Testis (tissue), 2 donors: Measurements from ENCODE around the gene MAD2L2.

Source experiments
- POLR2A ChIP-seq: fragments of 450-650 bp; IDR thresholded peaks from one replicate; pipeline ENCODE4 v1.6.1; 2017; ENCODE audit warnings: antibody characterized with exemption, mild to moderate bottlenecking, moderate library complexity
- TF ChIP-seq, protein P1 (sequence below), 3 experiments: fragments of 450-650 bp in 2 of 3; fragments of 200-600 bp in 1 of 3; sonication (generic) in 1 of 3; IDR thresholded peaks; one replicate each; pipeline ENCODE4 v1.5.1; 2016 to 2019; ENCODE audit warnings: antibody characterized with exemption in 3 of 3, mild to moderate bottlenecking in 2 of 3, moderate library complexity in 1 of 3

DNA sequence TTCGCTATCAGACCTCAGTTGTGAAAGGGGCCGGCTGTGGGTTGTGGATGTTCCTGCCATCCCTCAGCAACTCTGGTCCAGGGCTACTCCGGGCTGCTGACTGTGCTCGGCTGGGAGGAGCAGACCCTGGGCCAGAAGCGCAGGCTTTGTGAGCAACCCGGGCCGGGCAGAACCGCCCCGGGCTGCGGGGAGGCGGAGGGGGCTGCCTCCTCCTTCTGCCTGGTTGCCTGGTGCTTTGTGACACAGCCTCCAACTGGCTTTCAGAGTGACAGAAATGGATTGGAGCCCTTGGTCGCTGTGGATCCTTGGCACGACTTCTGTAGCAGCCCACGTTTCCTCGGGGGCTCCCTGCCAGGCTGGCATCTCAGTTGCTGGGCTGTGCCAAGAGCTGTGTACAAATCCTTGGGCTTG is 20.6 kb upstream of the MAD2L2 start:
- TF ChIP-seq, protein P1, sequence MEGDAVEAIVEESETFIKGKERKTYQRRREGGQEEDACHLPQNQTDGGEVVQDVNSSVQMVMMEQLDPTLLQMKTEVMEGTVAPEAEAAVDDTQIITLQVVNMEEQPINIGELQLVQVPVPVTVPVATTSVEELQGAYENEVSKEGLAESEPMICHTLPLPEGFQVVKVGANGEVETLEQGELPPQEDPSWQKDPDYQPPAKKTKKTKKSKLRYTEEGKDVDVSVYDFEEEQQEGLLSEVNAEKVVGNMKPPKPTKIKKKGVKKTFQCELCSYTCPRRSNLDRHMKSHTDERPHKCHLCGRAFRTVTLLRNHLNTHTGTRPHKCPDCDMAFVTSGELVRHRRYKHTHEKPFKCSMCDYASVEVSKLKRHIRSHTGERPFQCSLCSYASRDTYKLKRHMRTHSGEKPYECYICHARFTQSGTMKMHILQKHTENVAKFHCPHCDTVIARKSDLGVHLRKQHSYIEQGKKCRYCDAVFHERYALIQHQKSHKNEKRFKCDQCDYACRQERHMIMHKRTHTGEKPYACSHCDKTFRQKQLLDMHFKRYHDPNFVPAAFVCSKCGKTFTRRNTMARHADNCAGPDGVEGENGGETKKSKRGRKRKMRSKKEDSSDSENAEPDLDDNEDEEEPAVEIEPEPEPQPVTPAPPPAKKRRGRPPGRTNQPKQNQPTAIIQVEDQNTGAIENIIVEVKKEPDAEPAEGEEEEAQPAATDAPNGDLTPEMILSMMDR (IDR thresholded peaks at IDR 0.05), result no peak
- no peak for TF ChIP-seq POLR2A
